Activated CD8-positive, alpha-beta T cell treated with anti-CD3 and anti-CD28 coated beads, Interleukin-2, amount 10 ng/mL, durations not matched to agents 7 days and 5 days (primary cell): Measurements from ENCODE around the gene CDT1. TPM values are rescaled to one million over a fixed set of nuclear protein-coding genes. Genes with fewer than 3 reads are reported as not detected.
A peak's percentile ranks its signal among the peaks of the same experiment; 100 is the strongest.

Experiments
- ATAC-seq: fragments of 150-1000 bp; cut with Tn5 transposase; one replicate; pipeline ENCODE4 v1.10.0; 2021; ENCODE audit warnings: moderate library complexity
- CTCF ChIA-PET: fragments of 350-600 bp; sonication (Branson Sonifier 250); formaldehyde crosslinking; loops from one replicate; lab custom pipeline; 2021; ENCODE audit warnings: antibody characterized with exemption; lab: Charles Lee
- POLR2A ChIA-PET: fragments of 350-600 bp; sonication (Branson Sonifier 250); formaldehyde crosslinking; loops from one replicate; lab custom pipeline; 2021; ENCODE audit warnings: antibody characterized with exemption; lab: Charles Lee
- DNase-seq: peaks from one replicate; pipeline ENCODE4 v3.0.0-alpha.2; 2020
- H3K27ac Mint-ChIP-seq: one replicate; pipeline ENCODE4 v1.8.0; 2021; ENCODE audit warnings: mild to moderate bottlenecking, mixed read lengths
- H3K27me3 Mint-ChIP-seq: one replicate; pipeline ENCODE4 v1.8.0; 2021; ENCODE audit warnings: low read depth, mixed read lengths
- H3K36me3 Mint-ChIP-seq: one replicate; pipeline ENCODE4 v1.8.0; 2021; ENCODE audit warnings: low read depth, mixed read lengths
- H3K4me1 Mint-ChIP-seq: one replicate; pipeline ENCODE4 v1.8.0; 2021; ENCODE audit warnings: low read depth, mixed read lengths
- H3K4me3 Mint-ChIP-seq: one replicate; pipeline ENCODE4 v1.8.0; 2021; ENCODE audit warnings: mild to moderate bottlenecking, mixed read lengths
- H3K9me3 Mint-ChIP-seq: one replicate; pipeline ENCODE4 v1.8.0; 2022; ENCODE audit warnings: mixed read lengths; ENCODE audit not compliant: insufficient read depth
- total RNA-seq, 2 experiments: library from RNA; stranded (reverse); gene quantifications; one replicate each; pipeline ENCODE4 v1.2.3, GENCODE V29; 2021

CDT1 gene
- total RNA-seq, 2 experiments from 2014 or later, result 126 to 132 TPM

GRCh38 chr16:88856828-88857727 is 53.5 kb downstream of the CDT1 start, which contains the start of the genes GALNS and TRAPPC2L:
GALNS (minus strand) TSS chr16:88856947; CDS start chr16:88856877, 70 bp downstream.
TRAPPC2L (plus strand) TSS chr16:88857127; CDS start chr16:88857151, 24 bp downstream.
- Mint-ChIP-seq H3K27me3 (no peaks in the 10 kb centered on the region), H3K36me3 (peaks cover 24% of the 10 kb centered on the region), H3K4me3 (peak within 1 kb of the TSS; percentile 97), H3K27ac (peak within 1 kb of the TSS; percentile 94), H3K9me3 (no peaks in the 10 kb centered on the region), H3K4me1 (peaks cover 28% of the 10 kb centered on the region)
- peak; percentile 99 for DNase-seq
- peak; percentile 86 for ATAC-seq
- ChIA-PET CTCF (interaction anchor here (0.6 to 2.9 kb wide), 20 partner anchors 10 to 383 kb away, joined by 3 to 42 read pairs (median 4); partner anchors contain the start of genes APRT and ZNF778), POLR2A (interaction anchor here (0.6 to 2.7 kb wide), 7 partner anchors 10 to 76 kb away, joined by 3 to 11 read pairs (median 4); partner anchors contain the start of gene APRT)

GRCh38 chr16:88857728-88858339 is 54.2 kb downstream of the CDT1 start:
- peak overlapping the region; percentile 97 for H3K4me3 Mint-ChIP-seq
- POLR2A ChIA-PET, result interaction anchor here (0.8 to 2.7 kb wide), 6 partner anchors 11 to 77 kb away, joined by 3 to 11 read pairs (median 6); partner anchors contain the start of gene APRT

More at GRCh38 chr16:88857728-88858339, 54.2 kb downstream of the CDT1 start:
- Mint-ChIP-seq H3K27me3 (no peaks in the 10 kb centered on the region), H3K27ac (peak overlapping the region; percentile 94), H3K36me3 (peaks cover 24% of the 10 kb centered on the region), H3K9me3 (no peaks in the 10 kb centered on the region), H3K4me1 (peaks cover 28% of the 10 kb centered on the region)
- CTCF ChIA-PET, result interaction anchor here (0.6 to 2.9 kb wide), 21 partner anchors 11 to 383 kb away, joined by 3 to 42 read pairs (median 4); partner anchors contain the start of genes APRT and ZNF778
- ATAC-seq (peak; percentile 71), DNase-seq (peak; percentile 84)

Other genes with a start within 250 kb of the CDT1 start
- 10 to 100 TPM; 80.9 to 90.0 TPM for gene ZC3H18, start 233.4 kb upstream of the CDT1 start, total RNA-seq
- gene IL17C, start 165.2 kb upstream of the CDT1 start, total RNA-seq, result under 1 TPM in 1 of 2 experiments, not detected in 1; 0.37 TPM
- gene CYBA, start 152.7 kb upstream of the CDT1 start, total RNA-seq, result 100 to 1,000 TPM; 568 to 599 TPM
- 10 to 100 TPM; 86.0 to 96.1 TPM for gene MVD, start 140.7 kb upstream of the CDT1 start, total RNA-seq
- gene SNAI3, start 117.3 kb upstream of the CDT1 start, total RNA-seq, result 10 to 100 TPM; 13.4 to 14.3 TPM
- gene RNF166, start 97.4 kb upstream of the CDT1 start, total RNA-seq, result 100 to 1,000 TPM; 144 to 166 TPM
- gene CTU2, start 97.3 kb upstream of the CDT1 start, total RNA-seq, result 10 to 100 TPM; 27.5 to 29.2 TPM
- 100 to 1,000 TPM; 226 to 230 TPM for gene PIEZO1, start 18.6 kb upstream of the CDT1 start, total RNA-seq
- gene APRT, start 8.1 kb downstream of the CDT1 start, total RNA-seq, result 100 to 1,000 TPM; 140 to 141 TPM
- gene GALNS, start 53.2 kb downstream of the CDT1 start, total RNA-seq, result 10 to 100 TPM; 31.1 to 33.3 TPM
- 10 to 100 TPM; 61.2 to 65.3 TPM for gene TRAPPC2L, start 53.3 kb downstream of the CDT1 start, total RNA-seq
- not detected for gene PABPN1L, start 62.9 kb downstream of the CDT1 start, total RNA-seq
- not detected for gene CBFA2T3, start 173.4 kb downstream of the CDT1 start, total RNA-seq